SW480 (cell line): ENCODE data around the gene YWHAQ.

Experiments used
- DNase-seq: peaks from one replicate; pipeline ENCODE4 v3.0.0-alpha.2; 2016; ENCODE audit warnings: low spot score

The YWHAQ gene

GRCh38 chr2:9630736-9631552, at the start of gene YWHAQ:
Gene YWHAQ (minus strand): TSS chr2:9630997. CDS start chr2:9630452, 545 bp downstream.
- DNase-seq: peak; percentile 100

GRCh38 chr2:9680082-9680481, 49.3 kb upstream of the YWHAQ start:
- no peak for DNase-seq

GRCh38 chr2:9679218-9679617, 48.4 kb upstream of the YWHAQ start:
- DNase-seq: no peak

- no peak for DNase-seq
Observed at GRCh38 chr2:9678544-9678943, 47.7 kb upstream of the YWHAQ start.

GRCh38 chr2:9675415-9676351, 44.9 kb upstream of the YWHAQ start:
- DNase-seq: peak; percentile 65

GRCh38 chr2:9674891-9675414, 44.2 kb upstream of the YWHAQ start:
- no peak for DNase-seq

- DNase-seq: no peak
Observed at GRCh38 chr2:9673914-9674481, 43.2 kb upstream of the YWHAQ start.

- no peak for DNase-seq
Observed at GRCh38 chr2:9668687-9669345, 38.0 kb upstream of the YWHAQ start.

- no peak for DNase-seq
Observed at GRCh38 chr2:9667826-9668225, 37.0 kb upstream of the YWHAQ start.

- no peak for DNase-seq
Observed at GRCh38 chr2:9666306-9666705, 35.5 kb upstream of the YWHAQ start.

GRCh38 chr2:9665898-9666297, 35.1 kb upstream of the YWHAQ start:
- no peak for DNase-seq

- no peak for DNase-seq
Observed at GRCh38 chr2:9664365-9664764, 33.6 kb upstream of the YWHAQ start.

GRCh38 chr2:9663008-9663879, 32.4 kb upstream of the YWHAQ start:
- DNase-seq: no peak

- DNase-seq: no peak
Observed at GRCh38 chr2:9661261-9661660, 30.5 kb upstream of the YWHAQ start.

- DNase-seq: no peak
Observed at GRCh38 chr2:9660781-9661180, 30.0 kb upstream of the YWHAQ start.

- DNase-seq: no peak
Observed at GRCh38 chr2:9660154-9660553, 29.4 kb upstream of the YWHAQ start.

- no peak for DNase-seq
Observed at GRCh38 chr2:9658972-9659371, 28.2 kb upstream of the YWHAQ start.

GRCh38 chr2:9657731-9658130, 26.9 kb upstream of the YWHAQ start:
- DNase-seq: no peak

- no peak for DNase-seq
Observed at GRCh38 chr2:9657083-9657482, 26.3 kb upstream of the YWHAQ start.

GRCh38 chr2:9656270-9656766, 25.5 kb upstream of the YWHAQ start:
- peak; percentile 25 for DNase-seq
